PFSK-1 (cell line): ENCODE data around the gene TRMT61A.

Source experiments
- FOXP2 ChIP-seq: optimal IDR thresholded peaks from 2 replicates; pipeline ENCODE3; 2011; ENCODE audit warnings: borderline replicate concordance, control low read depth, inconsistent platforms; ENCODE audit not compliant: insufficient read depth; ENCODE audit errors: extremely low read length, extremely low read depth
- POLR2AphosphoS5 ChIP-seq: IDR thresholded peaks from 2 replicates; pipeline ENCODE4 v1.6.1; 2012; ENCODE audit warnings: low read depth, mild to moderate bottlenecking, control low read depth, low read length, moderate library complexity
- REST ChIP-seq, 2 experiments: IDR thresholded peaks; 2 replicates each; pipeline versions ENCODE4 v1.6.1 to v1.8.0; 2011 to 2012; ENCODE audit warnings: low read depth in 2 of 2, low read length in 2 of 2, control low read depth in 1 of 2, inconsistent platforms in 1 of 2, mild to moderate bottlenecking in 1 of 2, moderate library complexity in 1 of 2; ENCODE audit not compliant: insufficient read depth in 1 of 2
- SIN3A ChIP-seq: IDR thresholded peaks from 2 replicates; pipeline ENCODE4 v1.6.1; 2012; ENCODE audit warnings: mild to moderate bottlenecking, low read length, moderate library complexity, borderline replicate concordance; ENCODE audit not compliant: insufficient read depth
- TAF1 ChIP-seq: IDR thresholded peaks from 2 replicates; pipeline ENCODE4 v1.6.1; 2012; ENCODE audit warnings: low read length, control low read depth, borderline replicate concordance; ENCODE audit not compliant: insufficient read depth

TRMT61A gene

GRCh38 chr14:103559766-103560165, 30.8 kb downstream of the TRMT61A start:
- no peak for TF ChIP-seq TAF1
- no peak for TF ChIP-seq FOXP2
- TF ChIP-seq POLR2AphosphoS5: no peak
- no peak for TF ChIP-seq REST (IDR thresholded peaks at IDR 0.05; ENCODE audit: insufficient read depth in 1 of 2, low read depth in 2 of 2, low read length in 2 of 2)
- TF ChIP-seq SIN3A: no peak

GRCh38 chr14:103560691-103561090, 31.7 kb downstream of the TRMT61A start:
- no peak for TF ChIP-seq SIN3A

GRCh38 chr14:103561381-103562178, 32.6 kb downstream of the TRMT61A start:
- no peak; the same call in 1 of the 2 replicates for TF ChIP-seq POLR2AphosphoS5
- no peak for TF ChIP-seq REST (IDR thresholded peaks at IDR 0.05; ENCODE audit: insufficient read depth in 1 of 2, low read depth in 2 of 2, low read length in 2 of 2)
- TF ChIP-seq FOXP2: no peak
- TF ChIP-seq TAF1: no peak
- no peak for TF ChIP-seq SIN3A

GRCh38 chr14:103562179-103562428, 33.1 kb downstream of the TRMT61A start:
- TF ChIP-seq POLR2AphosphoS5 (no peak), SIN3A (no peak), TAF1 (no peak), FOXP2 (no peak), REST (IDR thresholded peaks at IDR 0.05; ENCODE audit: insufficient read depth in 1 of 2, low read depth in 2 of 2, low read length in 2 of 2) (no peak)

GRCh38 chr14:103562429-103563225, 33.6 kb downstream of the TRMT61A start, which contains the start of the genes BAG5 and COA8:
TSS of gene BAG5 (minus strand) at chr14:103562657. CDS start at chr14:103561164, 1,493 bp downstream.
TSS of gene COA8 (plus strand) at chr14:103562960. CDS start at chr14:103563002, 42 bp downstream.
- TF ChIP-seq REST (IDR thresholded peaks at IDR 0.05; ENCODE audit: insufficient read depth in 1 of 2, low read depth in 2 of 2, low read length in 2 of 2) (no peak), FOXP2 (peak; percentile 10), POLR2AphosphoS5 (no peak; the same call in 1 of the 2 replicates)
